ENCODE results near the gene MAPT.
A peak's percentile ranks its signal among the peaks of the same experiment; 100 is the strongest.

MAPT gene

DNA sequence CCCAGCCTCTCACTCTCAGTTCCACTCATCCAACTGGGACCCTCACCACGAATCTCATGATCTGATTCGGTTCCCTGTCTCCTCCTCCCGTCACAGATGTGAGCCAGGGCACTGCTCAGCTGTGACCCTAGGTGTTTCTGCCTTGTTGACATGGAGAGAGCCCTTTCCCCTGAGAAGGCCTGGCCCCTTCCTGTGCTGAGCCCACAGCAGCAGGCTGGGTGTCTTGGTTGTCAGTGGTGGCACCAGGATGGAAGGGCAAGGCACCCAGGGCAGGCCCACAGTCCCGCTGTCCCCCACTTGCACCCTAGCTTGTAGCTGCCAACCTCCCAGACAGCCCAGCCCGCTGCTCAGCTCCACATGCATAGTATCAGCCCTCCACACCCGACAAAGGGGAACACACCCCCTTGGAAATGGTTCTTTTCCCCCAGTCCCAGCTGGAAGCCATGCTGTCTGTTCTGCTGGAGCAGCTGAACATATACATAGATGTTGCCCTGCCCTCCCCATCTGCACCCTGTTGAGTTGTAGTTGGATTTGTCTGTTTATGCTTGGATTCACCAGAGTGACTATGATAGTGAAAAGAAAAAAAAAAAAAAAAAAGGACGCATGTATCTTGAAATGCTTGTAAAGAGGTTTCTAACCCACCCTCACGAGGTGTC is 131.3 kb downstream of the MAPT start:
- Histone ChIP-seq H3K9ac (ENCODE audit: low read depth, low read length) (no peak overlapping the region), H3K4me3 (ENCODE audit: low read depth in 1 of 2, low read length in 2 of 2) (no peak overlapping the region), H3K9me3 (ENCODE audit: insufficient read depth, low read length, severe bottlenecking) (no peaks in the 10 kb centered on the region), H3K79me2 (ENCODE audit: insufficient read depth, low read length) (no peaks in the 10 kb centered on the region), H3K4me1 (ENCODE audit: insufficient read depth, low read length) (no peaks in the 10 kb centered on the region), H4K20me1 (ENCODE audit: insufficient read depth, low read length) (peaks cover 20% of the 10 kb centered on the region; the same call in 1 of the 2 replicates), H3K27ac (ENCODE audit: low read length) (no peak overlapping the region), H2AFZ (ENCODE audit: low read depth, low read length) (no peak overlapping the region), H3K27me3 (ENCODE audit: insufficient read depth, low read length, poor library complexity) (no peaks in the 10 kb centered on the region), H3K4me2 (ENCODE audit: insufficient read depth, low read length) (no peak overlapping the region), H3K36me3 (ENCODE audit: insufficient read depth, low read length) (peaks cover 44% of the 10 kb centered on the region)
- ATAC-seq (ENCODE audit: insufficient read depth, low read depth) (0 out of 3 replicates have a peak, but pooled peaks have one; percentile 16), DNase-seq (no peak)
- TF ChIP-seq EZH2 (IDR thresholded peaks at IDR 0.05; ENCODE audit: borderline replicate concordance, low read depth, low read length, severe bottlenecking): no peak
- TF ChIP-seq, protein P1, sequence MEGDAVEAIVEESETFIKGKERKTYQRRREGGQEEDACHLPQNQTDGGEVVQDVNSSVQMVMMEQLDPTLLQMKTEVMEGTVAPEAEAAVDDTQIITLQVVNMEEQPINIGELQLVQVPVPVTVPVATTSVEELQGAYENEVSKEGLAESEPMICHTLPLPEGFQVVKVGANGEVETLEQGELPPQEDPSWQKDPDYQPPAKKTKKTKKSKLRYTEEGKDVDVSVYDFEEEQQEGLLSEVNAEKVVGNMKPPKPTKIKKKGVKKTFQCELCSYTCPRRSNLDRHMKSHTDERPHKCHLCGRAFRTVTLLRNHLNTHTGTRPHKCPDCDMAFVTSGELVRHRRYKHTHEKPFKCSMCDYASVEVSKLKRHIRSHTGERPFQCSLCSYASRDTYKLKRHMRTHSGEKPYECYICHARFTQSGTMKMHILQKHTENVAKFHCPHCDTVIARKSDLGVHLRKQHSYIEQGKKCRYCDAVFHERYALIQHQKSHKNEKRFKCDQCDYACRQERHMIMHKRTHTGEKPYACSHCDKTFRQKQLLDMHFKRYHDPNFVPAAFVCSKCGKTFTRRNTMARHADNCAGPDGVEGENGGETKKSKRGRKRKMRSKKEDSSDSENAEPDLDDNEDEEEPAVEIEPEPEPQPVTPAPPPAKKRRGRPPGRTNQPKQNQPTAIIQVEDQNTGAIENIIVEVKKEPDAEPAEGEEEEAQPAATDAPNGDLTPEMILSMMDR (IDR thresholded peaks at IDR 0.05; ENCODE audit: borderline replicate concordance, extremely low read depth, low read length, poor library complexity, severe bottlenecking): no peak

DNA sequence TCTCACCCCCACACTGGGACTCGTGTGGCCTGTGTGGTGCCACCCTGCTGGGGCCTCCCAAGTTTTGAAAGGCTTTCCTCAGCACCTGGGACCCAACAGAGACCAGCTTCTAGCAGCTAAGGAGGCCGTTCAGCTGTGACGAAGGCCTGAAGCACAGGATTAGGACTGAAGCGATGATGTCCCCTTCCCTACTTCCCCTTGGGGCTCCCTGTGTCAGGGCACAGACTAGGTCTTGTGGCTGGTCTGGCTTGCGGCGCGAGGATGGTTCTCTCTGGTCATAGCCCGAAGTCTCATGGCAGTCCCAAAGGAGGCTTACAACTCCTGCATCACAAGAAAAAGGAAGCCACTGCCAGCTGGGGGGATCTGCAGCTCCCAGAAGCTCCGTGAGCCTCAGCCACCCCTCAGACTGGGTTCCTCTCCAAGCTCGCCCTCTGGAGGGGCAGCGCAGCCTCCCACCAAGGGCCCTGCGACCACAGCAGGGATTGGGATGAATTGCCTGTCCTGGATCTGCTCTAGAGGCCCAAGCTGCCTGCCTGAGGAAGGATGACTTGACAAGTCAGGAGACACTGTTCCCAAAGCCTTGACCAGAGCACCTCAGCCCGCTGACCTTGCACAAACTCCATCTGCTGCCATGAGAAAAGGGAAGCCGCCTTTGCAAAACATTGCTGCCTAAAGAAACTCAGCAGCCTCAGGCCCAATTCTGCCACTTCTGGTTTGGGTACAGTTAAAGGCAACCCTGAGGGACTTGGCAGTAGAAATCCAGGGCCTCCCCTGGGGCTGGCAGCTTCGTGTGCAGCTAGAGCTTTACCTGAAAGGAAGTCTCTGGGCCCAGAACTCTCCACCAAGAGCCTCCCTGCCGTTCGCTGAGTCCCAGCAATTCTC is 132.1 kb downstream of the MAPT start:
- DNase-seq: no peak
- H3K36me3 ChIP-seq (ENCODE audit: insufficient read depth, low read length): peaks cover 52% of the 10 kb centered on the region
- H4K20me1 ChIP-seq (ENCODE audit: insufficient read depth, low read length): peaks cover 24% of the 10 kb centered on the region; the same call in 1 of the 2 replicates
- no peak overlapping the region for H3K4me3 ChIP-seq (ENCODE audit: low read depth in 1 of 2, low read length in 2 of 2)
- 0 out of 3 replicates have a peak, but pooled peaks have one; percentile 15 for ATAC-seq (ENCODE audit: insufficient read depth, low read depth)
- no peaks in the 10 kb centered on the region for H3K27me3 ChIP-seq (ENCODE audit: insufficient read depth, low read length, poor library complexity)
- no peaks in the 10 kb centered on the region for H3K9me3 ChIP-seq (ENCODE audit: insufficient read depth, low read length, severe bottlenecking)
- TF ChIP-seq, protein P1 (IDR thresholded peaks at IDR 0.05; ENCODE audit: borderline replicate concordance, extremely low read depth, low read length, poor library complexity, severe bottlenecking): no peak
- no peak for TF ChIP-seq EZH2 (IDR thresholded peaks at IDR 0.05; ENCODE audit: borderline replicate concordance, low read depth, low read length, severe bottlenecking)
- no peak overlapping the region for H3K9ac ChIP-seq (ENCODE audit: low read depth, low read length)
- no peak overlapping the region for H2AFZ ChIP-seq (ENCODE audit: low read depth, low read length)
- no peak overlapping the region for H3K4me2 ChIP-seq (ENCODE audit: insufficient read depth, low read length)
- no peaks in the 10 kb centered on the region for H3K4me1 ChIP-seq (ENCODE audit: insufficient read depth, low read length)
- peak overlapping the region; percentile 19; the same call in 1 of the 2 replicates for H3K27ac ChIP-seq (ENCODE audit: low read length)
- no peaks in the 10 kb centered on the region for H3K79me2 ChIP-seq (ENCODE audit: insufficient read depth, low read length)

DNA sequence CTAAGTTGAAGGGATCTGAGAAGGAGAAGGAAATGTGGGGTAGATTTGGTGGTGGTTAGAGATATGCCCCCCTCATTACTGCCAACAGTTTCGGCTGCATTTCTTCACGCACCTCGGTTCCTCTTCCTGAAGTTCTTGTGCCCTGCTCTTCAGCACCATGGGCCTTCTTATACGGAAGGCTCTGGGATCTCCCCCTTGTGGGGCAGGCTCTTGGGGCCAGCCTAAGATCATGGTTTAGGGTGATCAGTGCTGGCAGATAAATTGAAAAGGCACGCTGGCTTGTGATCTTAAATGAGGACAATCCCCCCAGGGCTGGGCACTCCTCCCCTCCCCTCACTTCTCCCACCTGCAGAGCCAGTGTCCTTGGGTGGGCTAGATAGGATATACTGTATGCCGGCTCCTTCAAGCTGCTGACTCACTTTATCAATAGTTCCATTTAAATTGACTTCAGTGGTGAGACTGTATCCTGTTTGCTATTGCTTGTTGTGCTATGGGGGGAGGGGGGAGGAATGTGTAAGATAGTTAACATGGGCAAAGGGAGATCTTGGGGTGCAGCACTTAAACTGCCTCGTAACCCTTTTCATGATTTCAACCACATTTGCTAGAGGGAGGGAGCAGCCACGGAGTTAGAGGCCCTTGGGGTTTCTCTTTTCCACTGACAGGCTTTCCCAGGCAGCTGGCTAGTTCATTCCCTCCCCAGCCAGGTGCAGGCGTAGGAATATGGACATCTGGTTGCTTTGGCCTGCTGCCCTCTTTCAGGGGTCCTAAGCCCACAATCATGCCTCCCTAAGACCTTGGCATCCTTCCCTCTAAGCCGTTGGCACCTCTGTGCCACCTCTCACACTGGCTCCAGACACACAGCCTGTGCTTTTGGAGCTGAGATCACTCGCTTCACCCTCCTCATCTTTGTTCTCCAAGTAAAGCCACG is 133.0 kb downstream of the MAPT start:
- ATAC-seq (ENCODE audit: insufficient read depth, low read depth) (peak; percentile 20; the same call in 1 of the 3 replicates), DNase-seq (no peak)
- peaks cover 61% of the 10 kb centered on the region for H3K36me3 ChIP-seq (ENCODE audit: insufficient read depth, low read length)
- no peaks in the 10 kb centered on the region for H3K4me1 ChIP-seq (ENCODE audit: insufficient read depth, low read length)
- H3K4me2 ChIP-seq (ENCODE audit: insufficient read depth, low read length): no peak overlapping the region
- no peaks in the 10 kb centered on the region for H3K27me3 ChIP-seq (ENCODE audit: insufficient read depth, low read length, poor library complexity)
- peaks cover 24% of the 10 kb centered on the region; the same call in 1 of the 2 replicates for H4K20me1 ChIP-seq (ENCODE audit: insufficient read depth, low read length)
- H3K79me2 ChIP-seq (ENCODE audit: insufficient read depth, low read length): no peaks in the 10 kb centered on the region
- no peak overlapping the region for H3K27ac ChIP-seq (ENCODE audit: low read length)
- no peak overlapping the region for H3K9ac ChIP-seq (ENCODE audit: low read depth, low read length)
- H3K9me3 ChIP-seq (ENCODE audit: insufficient read depth, low read length, severe bottlenecking): no peaks in the 10 kb centered on the region
- H3K4me3 ChIP-seq (ENCODE audit: low read depth in 1 of 2, low read length in 2 of 2): no peak overlapping the region
- no peak overlapping the region for H2AFZ ChIP-seq (ENCODE audit: low read depth, low read length)
- no peak for TF ChIP-seq EZH2 (IDR thresholded peaks at IDR 0.05; ENCODE audit: borderline replicate concordance, low read depth, low read length, severe bottlenecking)
- TF ChIP-seq, protein P1 (IDR thresholded peaks at IDR 0.05; ENCODE audit: borderline replicate concordance, extremely low read depth, low read length, poor library complexity, severe bottlenecking): no peak
